ENCODE measurements around the gene C3.
"Not testable (repeated sequence)": the region's sequence is repeated elsewhere in the genome, so short reads cannot be mapped to it uniquely, and the experiment has no call there.

Gene C3

GRCh38 chr19:6632747-6633455 lies 87.5 kb downstream of the C3 start:
- peak; percentile 52 for DNase-seq (ENCODE audit: low read depth)
- H3K4me3 ChIP-seq (ENCODE audit: low read depth, low read length), result not testable (repeated sequence)
- TF ChIP-seq CTCF (conservative IDR thresholded peaks at IDR 0.05; ENCODE audit: low read depth, low read length), result peak; percentile 60

GRCh38 chr19:6632002-6632621 lies 88.3 kb downstream of the C3 start:
- no peak overlapping the region for H3K4me3 ChIP-seq (ENCODE audit: low read depth, low read length)
- peak; percentile 84 for DNase-seq (ENCODE audit: low read depth)
- TF ChIP-seq CTCF (conservative IDR thresholded peaks at IDR 0.05; ENCODE audit: low read depth, low read length), result peak; percentile 88

Measured in choroid plexus epithelial cell (primary cell).